Activated gamma-delta T cell treated with Interleukin-2 at 50 U/mL for 16 hours (primary cell): ENCODE measurements around the gene PRR19.
"Not testable (repeated sequence)": the region's sequence is repeated elsewhere in the genome, so short reads cannot be mapped to it uniquely, and the experiment has no call there.

ENCODE experiments used
- DNase-seq: peaks from one replicate; pipeline ENCODE4 v3.0.0-alpha.2; 2020

PRR19 gene

GRCh38 chr19:42328854-42329253 is 26.9 kb downstream of the PRR19 start:
- DNase-seq, result no peak

GRCh38 chr19:42330241-42330711 is 28.3 kb downstream of the PRR19 start:
- DNase-seq, result no peak

- DNase-seq, result not testable (repeated sequence)
Observed at GRCh38 chr19:42331333-42331732, 29.4 kb downstream of the PRR19 start.

- no peak for DNase-seq
Observed at GRCh38 chr19:42332059-42332458, 30.1 kb downstream of the PRR19 start.

GRCh38 chr19:42333018-42333417 is 31.1 kb downstream of the PRR19 start:
- DNase-seq, result no peak

GRCh38 chr19:42333975-42334696 is 32.2 kb downstream of the PRR19 start:
- no peak for DNase-seq

GRCh38 chr19:42334697-42335373 is 32.9 kb downstream of the PRR19 start:
- no peak for DNase-seq

- DNase-seq, result no peak
Observed at GRCh38 chr19:42335374-42335936, 33.5 kb downstream of the PRR19 start.

GRCh38 chr19:42335971-42336370 is 34.0 kb downstream of the PRR19 start:
- no peak for DNase-seq

- DNase-seq, result not testable (repeated sequence)
Observed at GRCh38 chr19:42339126-42339860, 37.4 kb downstream of the PRR19 start.

- DNase-seq, result not testable (repeated sequence)
Observed at GRCh38 chr19:42339922-42340321, 38.0 kb downstream of the PRR19 start.

GRCh38 chr19:42343344-42344110 is 41.6 kb downstream of the PRR19 start:
- DNase-seq, result no peak

GRCh38 chr19:42344336-42344893 is 42.5 kb downstream of the PRR19 start:
- DNase-seq, result no peak

GRCh38 chr19:42345191-42345812 is 43.4 kb downstream of the PRR19 start:
- DNase-seq, result no peak

GRCh38 chr19:42348211-42348610 is 46.3 kb downstream of the PRR19 start:
- DNase-seq, result no peak

- no peak for DNase-seq
Observed at GRCh38 chr19:42349378-42350107, 47.6 kb downstream of the PRR19 start.

GRCh38 chr19:42350417-42350816 is 48.5 kb downstream of the PRR19 start:
- no peak for DNase-seq

GRCh38 chr19:42351079-42351735 is 49.3 kb downstream of the PRR19 start:
- DNase-seq, result no peak

GRCh38 chr19:42352301-42353259 is 50.6 kb downstream of the PRR19 start:
- DNase-seq, result no peak
